GM13977 (cell line): Measurements from ENCODE around the gene CAPZA1.

Experiments used
- DNase-seq: peaks from one replicate; pipeline ENCODE4 v3.0.0; 2012; ENCODE audit warnings: low spot score
- CTCF ChIP-seq: IDR thresholded peaks from 2 replicates; pipeline ENCODE4 v1.5.1; 2012; ENCODE audit warnings: mild to moderate bottlenecking, control low read depth; ENCODE audit not compliant: insufficient read depth; ENCODE audit errors: extremely low read depth, missing control alignments
- in situ Hi-C: fragments of 300-500 bp; cut with MboI; formaldehyde crosslinking; loops from one replicate; pipeline ENCODE4 v1.12.0; 2022; ENCODE audit warnings: low sequenced_read_pairs, low pct_unique_long_range_greater_than_20kb, mixed read lengths, inconsistent platforms; ENCODE audit not compliant: unreplicated experiment

CAPZA1 gene

GRCh38 chr1:112689842-112690237, 70.2 kb downstream of the CAPZA1 start:
- DNase-seq = no peak
- no peak for TF ChIP-seq CTCF
- in situ Hi-C loops = no loop called here

GRCh38 chr1:112692681-112693080, 73.0 kb downstream of the CAPZA1 start:
- in situ Hi-C loops = no loop called here
- no peak for DNase-seq
- no peak for TF ChIP-seq CTCF

- DNase-seq = no peak
- TF ChIP-seq CTCF = no peak
- in situ Hi-C loops = no loop called here
Measured at GRCh38 chr1:112693821-112694220, 74.2 kb downstream of the CAPZA1 start.

GRCh38 chr1:112694363-112694929, 74.8 kb downstream of the CAPZA1 start:
- DNase-seq = no peak
- TF ChIP-seq CTCF = no peak
- in situ Hi-C loops = no loop called here

- TF ChIP-seq CTCF = no peak
- DNase-seq = no peak
- in situ Hi-C loops = no loop called here
Measured at GRCh38 chr1:112695276-112695675, 75.6 kb downstream of the CAPZA1 start.

GRCh38 chr1:112696578-112697314, 77.1 kb downstream of the CAPZA1 start:
- no peak for TF ChIP-seq CTCF
- in situ Hi-C loops = no loop called here
- DNase-seq = no peak
